ENCODE data around the gene IER5.

The IER5 gene

DNA sequence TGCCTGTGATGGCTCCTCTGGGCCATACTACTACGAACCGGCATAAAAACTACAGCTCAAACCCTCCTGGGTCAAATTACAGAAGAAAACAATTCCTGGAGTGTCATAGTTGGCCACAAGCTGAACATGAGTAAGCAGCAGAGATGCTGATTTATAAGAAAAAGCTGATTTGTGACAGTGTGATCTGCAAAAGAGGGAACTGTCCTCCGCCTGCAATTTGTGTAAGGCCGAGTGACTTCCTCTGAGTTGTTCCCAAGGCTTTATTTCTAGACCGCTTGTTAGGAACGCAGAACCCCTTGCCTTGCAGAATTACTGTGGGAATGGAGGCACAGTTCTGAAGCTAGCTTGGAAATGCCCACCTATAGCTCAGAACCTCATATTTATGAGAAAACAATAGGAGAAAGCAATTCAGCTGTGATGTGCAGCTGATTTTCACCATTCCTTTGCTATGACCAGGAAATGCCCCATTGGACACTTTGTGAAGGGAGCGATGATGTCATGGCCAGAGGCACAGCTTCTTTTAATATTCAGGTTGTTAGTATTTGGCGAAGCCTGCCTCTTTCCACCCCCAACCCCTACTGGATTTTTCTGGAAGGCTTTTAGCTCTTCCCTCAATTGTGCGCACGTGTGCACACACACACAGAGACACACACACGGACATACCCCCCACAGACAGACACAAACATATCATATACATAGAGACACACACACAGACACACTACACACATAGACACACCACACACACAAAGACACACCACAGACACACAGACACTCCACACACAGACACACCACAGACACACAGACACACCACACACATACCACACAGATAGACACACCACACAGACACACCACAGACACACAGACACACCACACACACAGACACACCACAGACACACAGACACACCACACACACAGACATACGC, 47.6 kb downstream of the IER5 start:
- DNase-seq, result peak; percentile 71

DNA sequence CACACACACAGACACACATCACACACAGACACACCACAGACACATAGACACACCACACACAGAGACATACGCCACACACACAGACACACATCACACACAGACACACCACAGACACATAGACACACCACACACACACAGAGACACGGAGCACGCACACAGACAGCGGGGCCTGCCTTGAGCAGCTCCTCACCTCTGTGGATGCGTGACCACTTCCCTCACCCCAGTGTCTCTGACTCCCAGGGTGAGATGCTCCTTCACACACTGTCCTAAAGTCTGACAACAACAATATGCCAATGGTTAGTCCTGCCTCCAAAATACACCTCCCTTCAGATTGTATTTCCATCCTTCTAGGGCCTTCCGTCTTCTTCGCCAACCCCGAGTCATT, 48.2 kb downstream of the IER5 start:
- DNase-seq, result no peak

DNA sequence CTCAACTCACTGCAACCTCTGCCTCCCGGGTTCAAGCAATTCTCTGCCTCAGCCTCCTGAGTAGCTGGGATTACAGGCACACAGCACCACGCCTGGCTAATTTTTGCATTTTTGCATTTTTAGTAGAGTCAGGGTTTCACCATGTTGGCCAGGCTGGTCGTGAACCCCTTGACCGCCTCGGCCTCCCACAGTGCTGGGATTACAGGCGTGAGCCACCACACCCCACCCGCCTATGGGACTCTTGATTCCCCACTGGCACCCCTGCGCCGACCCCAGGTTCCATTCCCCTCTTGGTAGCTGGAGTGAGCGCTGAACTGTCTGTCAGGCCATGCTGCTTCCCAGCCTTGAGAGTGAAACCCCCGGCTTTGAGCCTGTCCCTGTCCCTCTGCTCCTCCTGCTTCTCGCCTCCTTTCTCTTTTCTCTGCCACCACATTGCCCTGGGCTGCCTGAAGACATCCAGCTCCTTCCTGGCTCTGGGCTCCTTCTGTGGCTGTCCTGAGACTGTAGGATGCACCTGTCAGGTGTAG, 48.8 kb downstream of the IER5 start:
- DNase-seq, result no peak

DNA sequence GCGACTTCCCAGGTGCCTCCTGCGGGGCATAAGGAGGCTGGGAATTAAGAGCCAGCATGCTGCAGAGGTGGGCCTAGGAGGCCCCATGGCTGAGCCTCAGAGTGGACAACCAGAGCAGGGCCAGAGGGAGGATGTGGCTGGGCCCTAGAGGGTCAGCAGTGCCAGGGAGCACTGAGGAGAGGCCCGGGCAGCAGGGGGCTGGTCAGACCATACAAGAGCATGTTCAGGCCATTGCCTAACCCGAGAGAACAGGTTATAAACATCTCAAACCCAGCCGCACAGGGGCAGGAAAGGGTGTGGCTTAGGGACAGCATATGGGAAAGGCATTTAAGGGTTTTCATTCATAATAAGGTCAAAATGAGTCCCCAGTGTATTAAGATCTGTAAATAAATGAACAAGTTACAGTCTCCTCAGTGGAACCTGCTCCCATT, 51.1 kb downstream of the IER5 start:
- no peak for DNase-seq

DNA sequence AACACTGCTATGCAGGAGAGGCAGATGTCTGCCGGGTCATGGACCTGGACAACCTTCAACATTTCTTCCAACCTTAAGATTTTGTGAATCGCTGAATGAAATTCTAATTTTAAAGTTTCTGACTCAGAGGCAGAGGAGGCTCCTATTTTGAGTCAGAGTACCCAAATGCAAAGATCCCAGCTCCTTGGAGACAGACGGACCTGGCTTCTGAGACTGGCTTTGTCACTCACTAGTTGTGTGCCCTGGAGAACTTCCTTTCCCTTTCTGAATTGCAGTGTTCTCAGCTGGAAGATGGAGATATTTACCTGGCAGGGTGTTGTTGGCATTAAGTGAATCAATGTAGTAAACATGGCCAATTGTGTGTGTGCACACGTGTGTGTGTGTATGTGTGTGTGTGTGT, 51.9 kb downstream of the IER5 start:
- no peak for DNase-seq

DNA sequence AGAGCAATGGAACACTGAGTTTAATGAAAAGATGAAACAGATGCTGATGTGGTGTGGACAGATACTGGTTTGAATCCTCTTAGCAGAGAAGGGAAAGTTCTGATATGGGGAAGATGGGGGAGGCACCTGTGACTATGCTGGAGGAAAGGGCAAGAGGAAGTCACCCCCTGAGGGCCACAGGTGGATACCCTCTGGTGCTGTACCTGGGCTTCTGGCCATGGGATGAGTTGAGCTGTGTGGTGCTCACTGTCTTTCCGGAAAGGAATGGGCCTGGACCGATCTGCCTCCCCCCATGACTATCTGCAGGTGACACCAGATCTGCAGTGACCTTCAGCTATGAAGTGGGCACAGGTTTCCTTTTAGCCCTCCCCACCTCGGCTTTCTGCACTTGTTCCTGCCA, 52.4 kb downstream of the IER5 start:
- DNase-seq, result no peak

DNA sequence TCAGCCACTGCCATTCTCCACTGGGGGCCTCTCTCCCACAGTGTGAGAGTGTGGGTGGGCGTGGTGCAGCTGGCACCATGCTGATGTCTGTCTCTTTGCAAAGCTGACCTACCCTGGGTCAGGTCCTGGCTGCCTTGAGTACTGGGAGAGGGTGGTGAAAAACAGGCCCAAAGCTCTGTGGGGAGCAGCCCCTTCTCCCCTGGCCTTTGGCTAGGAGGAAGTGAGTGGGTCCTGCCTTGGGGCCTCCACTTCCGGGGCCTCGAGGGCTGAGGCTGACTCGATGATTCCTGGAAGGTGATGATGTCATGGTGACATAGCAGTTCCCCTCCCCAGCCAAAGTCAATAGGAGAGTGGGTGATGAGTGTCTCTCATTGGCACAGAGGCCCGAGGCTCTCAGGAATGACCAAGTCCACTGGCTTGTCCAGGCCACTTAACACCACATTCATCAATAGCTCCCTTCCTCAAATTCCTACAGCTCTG, 53.0 kb downstream of the IER5 start:
- DNase-seq, result peak; percentile 50
